OCI-M2 (cell line): Measurements from ENCODE around the gene EEF1AKMT2.
A peak's percentile ranks its signal among the peaks of the same experiment; 100 is the strongest.
"Not testable (repeated sequence)": the region's sequence is repeated elsewhere in the genome, so short reads cannot be mapped to it uniquely, and the experiment has no call there.

ENCODE experiments used
- DNase-seq: peaks from one replicate; lab custom pipeline; 2025; ENCODE audit not compliant: unreplicated experiment; lab: John Stamatoyannopoulos, UW

Gene EEF1AKMT2

GRCh38 chr10:124791547-124792348 is at the start of gene EEF1AKMT2:
EEF1AKMT2 (minus strand) TSS chr10:124791887; CDS start chr10:124791833, 54 bp downstream.
- peak; percentile 62 for DNase-seq

GRCh38 chr10:124837687-124838086 is 46.0 kb upstream of the EEF1AKMT2 start:
- DNase-seq = no peak

- no peak for DNase-seq
Observed at GRCh38 chr10:124831116-124831515, 39.4 kb upstream of the EEF1AKMT2 start.

GRCh38 chr10:124830445-124830844 is 38.8 kb upstream of the EEF1AKMT2 start:
- no peak for DNase-seq

- no peak for DNase-seq
Observed at GRCh38 chr10:124829447-124830115, 37.9 kb upstream of the EEF1AKMT2 start.

- DNase-seq = no peak
Observed at GRCh38 chr10:124827474-124827873, 35.8 kb upstream of the EEF1AKMT2 start.

- DNase-seq = no peak
Observed at GRCh38 chr10:124826262-124826661, 34.6 kb upstream of the EEF1AKMT2 start.

- no peak for DNase-seq
Observed at GRCh38 chr10:124825702-124826101, 34.0 kb upstream of the EEF1AKMT2 start.

- DNase-seq = not testable (repeated sequence)
Observed at GRCh38 chr10:124824932-124825331, 33.2 kb upstream of the EEF1AKMT2 start.

- no peak for DNase-seq
Observed at GRCh38 chr10:124824507-124824906, 32.8 kb upstream of the EEF1AKMT2 start.

GRCh38 chr10:124821520-124821919 is 29.8 kb upstream of the EEF1AKMT2 start:
- DNase-seq = no peak

- DNase-seq = no peak
Observed at GRCh38 chr10:124820121-124820520, 28.4 kb upstream of the EEF1AKMT2 start.

GRCh38 chr10:124802313-124802675 is 10.6 kb upstream of the EEF1AKMT2 start:
- DNase-seq = no peak

GRCh38 chr10:124799211-124799610 is 7.5 kb upstream of the EEF1AKMT2 start:
- no peak for DNase-seq

- no peak for DNase-seq
Observed at GRCh38 chr10:124798781-124799180, 7.1 kb upstream of the EEF1AKMT2 start.

GRCh38 chr10:124798364-124798763 is 6.7 kb upstream of the EEF1AKMT2 start:
- DNase-seq = no peak

- no peak for DNase-seq
Observed at GRCh38 chr10:124792998-124793352, 1.3 kb upstream of the EEF1AKMT2 start.

GRCh38 chr10:124782900-124783299 is 8.8 kb downstream of the EEF1AKMT2 start:
- not testable (repeated sequence) for DNase-seq

GRCh38 chr10:124768791-124769190 is 22.9 kb downstream of the EEF1AKMT2 start:
- no peak for DNase-seq

- DNase-seq = no peak
Observed at GRCh38 chr10:124765256-124765655, 26.4 kb downstream of the EEF1AKMT2 start.

GRCh38 chr10:124763267-124763666 is 28.4 kb downstream of the EEF1AKMT2 start:
- no peak for DNase-seq

- DNase-seq = no peak
Observed at GRCh38 chr10:124762281-124762680, 29.4 kb downstream of the EEF1AKMT2 start.
